ENCODE results near the gene HSPA13. TPM values are rescaled to one million over a fixed set of nuclear protein-coding genes. Genes with fewer than 3 reads are reported as not detected.
"Not testable (repeated sequence)": the region's sequence is repeated elsewhere in the genome, so short reads cannot be mapped to it uniquely, and the experiment has no call there.

Gene HSPA13
- total RNA-seq, 1 experiment from 2014 or later = 97.5 TPM

GRCh38 chr21:14356746-14357145 lies 26.2 kb downstream of the HSPA13 start:
- CTCF ChIA-PET = interaction anchor here (0.7 kb wide), 1 partner anchor 20 kb away, joined by 3 read pairs; no protein-coding TSS in a partner anchor
- Mint-ChIP-seq H3K4me3 (ENCODE audit: unreplicated experiment) (no peak overlapping the region), H3K9me3 (ENCODE audit: unreplicated experiment) (no peaks in the 10 kb centered on the region), H3K4me1 (ENCODE audit: insufficient read depth, unreplicated experiment) (peaks cover 20% of the 10 kb centered on the region), H3K27ac (ENCODE audit: low read depth, unreplicated experiment) (no peak overlapping the region), H3K36me3 (ENCODE audit: insufficient read depth, unreplicated experiment) (no peaks in the 10 kb centered on the region), H3K27me3 (ENCODE audit: insufficient read depth, unreplicated experiment) (no peaks in the 10 kb centered on the region)
- no TSS peak for BruUV-seq (replicated peaks)
- no peak for TF ChIP-seq CTCF (IDR thresholded peaks at IDR 0.05; ENCODE audit: unreplicated experiment)
- POLR2A ChIA-PET = interaction anchor here (1.0 kb wide), 1 partner anchor 25 kb away, joined by 4 read pairs; no protein-coding TSS in a partner anchor
- intact Hi-C loops (cut with micrococcal nuclease) = no loop called here
- DNase-seq (ENCODE audit: unreplicated experiment) = peak; percentile 80

GRCh38 chr21:14354515-14354914 lies 28.4 kb downstream of the HSPA13 start:
- ChIA-PET POLR2A (interaction anchor here (0.6 kb wide), 2 partner anchors 18 to 29 kb away, joined by 3 read pairs; no protein-coding TSS in a partner anchor), CTCF (no interaction called here)
- BruUV-seq (replicated peaks) = no TSS peak
- intact Hi-C loops (cut with micrococcal nuclease) = no loop called here
- H3K4me1 Mint-ChIP-seq (ENCODE audit: insufficient read depth, unreplicated experiment) = peaks cover 7% of the 10 kb centered on the region
- no peak for DNase-seq (ENCODE audit: unreplicated experiment)
- H3K9me3 Mint-ChIP-seq (ENCODE audit: unreplicated experiment) = no peaks in the 10 kb centered on the region
- H3K27ac Mint-ChIP-seq (ENCODE audit: low read depth, unreplicated experiment) = no peak overlapping the region
- H3K36me3 Mint-ChIP-seq (ENCODE audit: insufficient read depth, unreplicated experiment) = no peaks in the 10 kb centered on the region
- H3K27me3 Mint-ChIP-seq (ENCODE audit: insufficient read depth, unreplicated experiment) = no peaks in the 10 kb centered on the region
- no peak for TF ChIP-seq CTCF (IDR thresholded peaks at IDR 0.05; ENCODE audit: unreplicated experiment)
- H3K4me3 Mint-ChIP-seq (ENCODE audit: unreplicated experiment) = no peak overlapping the region

- peaks cover 7% of the 10 kb centered on the region for H3K4me1 Mint-ChIP-seq (ENCODE audit: insufficient read depth, unreplicated experiment)
- no peak overlapping the region for H3K4me3 Mint-ChIP-seq (ENCODE audit: unreplicated experiment)
- intact Hi-C loops (cut with micrococcal nuclease) = no loop called here
- H3K27ac Mint-ChIP-seq (ENCODE audit: low read depth, unreplicated experiment) = no peak overlapping the region
- no peak for TF ChIP-seq CTCF (IDR thresholded peaks at IDR 0.05; ENCODE audit: unreplicated experiment)
- CTCF ChIA-PET = interaction anchor here (0.6 kb wide), 1 partner anchor 47 kb away, joined by 3 read pairs; no protein-coding TSS in a partner anchor
- POLR2A ChIA-PET = interaction anchor here (0.6 kb wide), 1 partner anchor 18 kb away, joined by 3 read pairs; no protein-coding TSS in a partner anchor
- no peaks in the 10 kb centered on the region for H3K36me3 Mint-ChIP-seq (ENCODE audit: insufficient read depth, unreplicated experiment)
- no TSS peak for BruUV-seq (replicated peaks)
- no peaks in the 10 kb centered on the region for H3K27me3 Mint-ChIP-seq (ENCODE audit: insufficient read depth, unreplicated experiment)
- DNase-seq (ENCODE audit: unreplicated experiment) = no peak
- H3K9me3 Mint-ChIP-seq (ENCODE audit: unreplicated experiment) = no peaks in the 10 kb centered on the region
These were observed 29.2 kb downstream of the HSPA13 start for GRCh38 chr21:14353726-14354125.

GRCh38 chr21:14353231-14353630 lies 29.7 kb downstream of the HSPA13 start:
- H3K36me3 Mint-ChIP-seq (ENCODE audit: insufficient read depth, unreplicated experiment) = no peaks in the 10 kb centered on the region
- BruUV-seq (replicated peaks) = no TSS peak
- intact Hi-C loops (cut with micrococcal nuclease) = no loop called here

GRCh38 chr21:14327346-14327745 lies 55.6 kb downstream of the HSPA13 start:
- BruUV-seq (replicated peaks); H3K36me3 Mint-ChIP-seq (ENCODE audit: insufficient read depth, unreplicated experiment); DNase-seq (ENCODE audit: unreplicated experiment); H3K27ac Mint-ChIP-seq (ENCODE audit: low read depth, unreplicated experiment); H3K27me3 Mint-ChIP-seq (ENCODE audit: insufficient read depth, unreplicated experiment); H3K4me1 Mint-ChIP-seq (ENCODE audit: insufficient read depth, unreplicated experiment); H3K9me3 Mint-ChIP-seq (ENCODE audit: unreplicated experiment); intact Hi-C loops (cut with micrococcal nuclease); H3K4me3 Mint-ChIP-seq (ENCODE audit: unreplicated experiment): not testable (repeated sequence)
- ChIA-PET CTCF (interaction anchor here (1.1 kb wide), 1 partner anchor 20 kb away, joined by 5 read pairs; no protein-coding TSS in a partner anchor), POLR2A (interaction anchor here (1.2 kb wide), 1 partner anchor 57 kb away, joined by 3 read pairs; no protein-coding TSS in a partner anchor)

More at GRCh38 chr21:14353231-14353630, 29.7 kb downstream of the HSPA13 start:
- no peak overlapping the region for H3K27ac Mint-ChIP-seq (ENCODE audit: low read depth, unreplicated experiment)
- H3K4me1 Mint-ChIP-seq (ENCODE audit: insufficient read depth, unreplicated experiment) = peaks cover 7% of the 10 kb centered on the region
- ChIA-PET CTCF (interaction anchor here (0.6 kb wide), 2 partner anchors 47 to 682 kb away, joined by 3 read pairs; no protein-coding TSS in a partner anchor), POLR2A (no interaction called here)
- no peak for DNase-seq (ENCODE audit: unreplicated experiment)
- TF ChIP-seq CTCF (IDR thresholded peaks at IDR 0.05; ENCODE audit: unreplicated experiment) = no peak
- H3K4me3 Mint-ChIP-seq (ENCODE audit: unreplicated experiment) = no peak overlapping the region
- H3K9me3 Mint-ChIP-seq (ENCODE audit: unreplicated experiment) = no peaks in the 10 kb centered on the region
- H3K27me3 Mint-ChIP-seq (ENCODE audit: insufficient read depth, unreplicated experiment) = no peaks in the 10 kb centered on the region
